Liver (tissue), 9 donors: ENCODE measurements around the gene SCN10A. TPM values are rescaled to one million over a fixed set of nuclear protein-coding genes. Genes with fewer than 3 reads are reported as not detected.

Experiments used
- DNase-seq: peaks from one replicate; pipeline ENCODE4 v3.0.0-alpha.2; 2017; ENCODE audit warnings: low spot score
- H3K27ac ChIP-seq, 2 donors: one replicate each; pipeline ENCODE4 v1.7.0; 2013; ENCODE audit warnings: inconsistent platforms in 2 of 2, low read length in 2 of 2, control low read depth in 1 of 2, low read depth in 1 of 2, mild to moderate bottlenecking in 1 of 2
- H3K27me3 ChIP-seq, 4 donors: one replicate each; pipeline versions ENCODE4 v1.6.1 to v1.7.0; 2013; ENCODE audit warnings: low read length in 3 of 4, inconsistent platforms in 1 of 4, mild to moderate bottlenecking in 1 of 4, moderate library complexity in 1 of 4; ENCODE audit not compliant: control insufficient read depth in 4 of 4, insufficient read depth in 4 of 4
- H3K36me3 ChIP-seq, 4 donors: one replicate each; pipeline versions ENCODE4 v1.6.1 to v1.7.0; 2013; ENCODE audit warnings: low read length in 3 of 4, mild to moderate bottlenecking in 3 of 4, low read depth in 1 of 4, moderate library complexity in 1 of 4; ENCODE audit not compliant: control insufficient read depth in 4 of 4, insufficient read depth in 3 of 4
- H3K4me1 ChIP-seq, 4 donors: one replicate each; pipeline versions ENCODE4 v1.6.1 to v1.7.0; 2013; ENCODE audit warnings: low read length in 3 of 4, mild to moderate bottlenecking in 3 of 4, moderate library complexity in 1 of 4; ENCODE audit not compliant: control insufficient read depth in 4 of 4, insufficient read depth in 4 of 4
- H3K4me3 ChIP-seq, 3 donors: one replicate each; pipeline versions ENCODE4 v1.6.1 to v1.7.0; 2013; ENCODE audit warnings: low read length in 3 of 3, control low read depth in 1 of 3, low read depth in 1 of 3, mild to moderate bottlenecking in 1 of 3
- H3K9ac ChIP-seq, 2 donors: one replicate each; pipeline ENCODE4 v1.7.0; 2013; ENCODE audit warnings: low read length in 2 of 2, mild to moderate bottlenecking in 2 of 2, moderate library complexity in 2 of 2, control low read depth in 1 of 2, low read depth in 1 of 2
- H3K9me3 ChIP-seq, 4 donors: one replicate each; pipeline versions ENCODE4 v1.6.1 to v1.7.0; 2013; ENCODE audit warnings: low read length in 3 of 4; ENCODE audit not compliant: control insufficient read depth in 4 of 4
- EGR1 ChIP-seq, 2 donors: IDR thresholded peaks; 2 replicates each; pipeline ENCODE4 v1.6.1; 2016 to 2018; ENCODE audit warnings: antibody characterized with exemption in 2 of 2, low read depth in 2 of 2
- FOXA1 ChIP-seq: IDR thresholded peaks from 2 replicates; pipeline ENCODE4 v1.6.1; 2016; ENCODE audit warnings: antibody characterized with exemption
- HNF4A ChIP-seq, 2 donors: conservative IDR thresholded peaks; 2 replicates each; pipeline ENCODE4 v1.6.1; 2016; ENCODE audit warnings: antibody characterized with exemption in 2 of 2, mild to moderate bottlenecking in 2 of 2
- HNF4G ChIP-seq: IDR thresholded peaks from 2 replicates; pipeline ENCODE4 v1.6.1; 2016; ENCODE audit warnings: antibody characterized with exemption
- RAD21 ChIP-seq, 2 donors: IDR thresholded peaks; 2 replicates each; pipeline ENCODE4 v1.6.1; 2016; ENCODE audit warnings: antibody characterized with exemption in 2 of 2, mild to moderate bottlenecking in 2 of 2
- RXRA ChIP-seq, 2 donors: IDR thresholded peaks; 2 replicates each; pipeline ENCODE4 v1.6.1; 2017 to 2018; ENCODE audit warnings: antibody characterized with exemption in 2 of 2, mild to moderate bottlenecking in 1 of 2
- YY1 ChIP-seq: IDR thresholded peaks from 2 replicates; pipeline ENCODE4 v1.6.1; 2016; ENCODE audit warnings: antibody characterized with exemption, mild to moderate bottlenecking
- ZBTB33 ChIP-seq: IDR thresholded peaks from 2 replicates; pipeline ENCODE4 v1.6.1; 2016; ENCODE audit warnings: antibody characterized with exemption
- WGBS: extraction: QIAGEN DNeasy Blood & Tissue Kit; methylation state at CpG from one replicate; pipeline ENCODE4 v1.1.7; 2013; 5-methylcytosine and 5-hydroxymethylcytosine counted together
- polyA plus RNA-seq, 2 donors: library from polyadenylated mRNA; stranded (reverse) in 1 of 2; unstranded in 1 of 2; fragments of 200-250 nt in 1 of 2; fragments of >200 nt in 1 of 2; fragmentation: Nextera tagmentation in 1 of 2; extraction: Ambion mirVana in 1 of 2; gene quantifications; one replicate each; pipeline versions ENCODE4 v1.2.1 to v1.2.3, GENCODE V29; 2013 to 2015
- total RNA-seq, 2 donors: library from RNA; depleted of rRNA; stranded (reverse); fragments of >200 nt; gene quantifications; one replicate each; pipeline ENCODE4 v1.2.3, GENCODE V29; 2014
- TF ChIP-seq, protein P1 (sequence below): IDR thresholded peaks from 2 replicates; pipeline ENCODE4 v1.6.1; 2016; ENCODE audit warnings: antibody characterized with exemption, mild to moderate bottlenecking
- TF ChIP-seq, protein P2 (sequence below): IDR thresholded peaks from 2 replicates; pipeline ENCODE4 v1.6.1; 2016; ENCODE audit warnings: antibody characterized with exemption
- donor health status: healthy.
- donor health status: healthy.
- donor health status: healthy.
- donor health status: healthy.
- donor health status: healthy.

SCN10A gene
- total and polyA plus RNA-seq, 4 donors = under 0.01 TPM; not detected in 3

DNA sequence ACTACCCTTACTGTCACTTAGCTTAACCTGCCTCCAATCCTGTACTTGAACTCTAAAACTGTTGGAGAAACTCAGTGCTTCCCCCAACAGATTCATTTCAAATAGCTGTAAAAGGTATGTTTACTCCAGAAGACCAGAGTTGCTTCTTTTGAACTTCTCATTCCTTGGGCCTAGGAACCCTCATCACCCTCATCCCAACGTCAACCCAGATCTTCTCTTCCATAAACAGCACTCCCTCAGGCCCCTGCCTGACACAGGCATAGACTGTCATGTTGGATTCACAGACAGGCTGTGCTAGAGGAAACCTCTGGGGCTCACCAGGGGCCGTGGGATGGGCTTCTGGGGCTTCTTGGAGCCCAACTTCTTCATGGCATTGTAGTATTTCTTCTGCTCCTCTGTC lies 109.1 kb downstream of the SCN10A start:
- no peaks in the 10 kb centered on the region for H3K9me3 ChIP-seq
- no peaks in the 10 kb centered on the region for H3K36me3 ChIP-seq
- H3K27ac ChIP-seq = no peak overlapping the region
- no peak overlapping the region for H3K4me3 ChIP-seq
- H3K4me1 ChIP-seq = no peaks in the 10 kb centered on the region
- WGBS = 59% methylated on average over 2 of the region's 2 CpGs
- DNase-seq = no peak
- H3K9ac ChIP-seq = no peak overlapping the region
- peaks cover 0 to 5% (median 0%) of the 10 kb centered on the region in 4 donors for H3K27me3 ChIP-seq
- no peak for TF ChIP-seq YY1
- no peak for TF ChIP-seq EGR1 (IDR thresholded peaks at IDR 0.05; ENCODE audit: low read depth in 2 of 2)
- no peak for TF ChIP-seq HNF4G

- Histone ChIP-seq H3K9me3 (no peaks in the 10 kb centered on the region), H3K27me3 (no peaks in the 10 kb centered on the region), H3K4me1 (no peaks in the 10 kb centered on the region), H3K4me3 (no peak overlapping the region), H3K9ac (no peak overlapping the region), H3K27ac (no peak overlapping the region), H3K36me3 (no peaks in the 10 kb centered on the region)
- WGBS = 73% methylated on average over 3 of the region's 3 CpGs
- no peak for TF ChIP-seq ZBTB33
- no peak for TF ChIP-seq FOXA1
- no peak for DNase-seq
These were observed 113.8 kb downstream of the SCN10A start for GRCh38 chr3:38702231-38702630.

- TF ChIP-seq RAD21 (IDR thresholded peaks at IDR 0.05) (no peak), HNF4A (conservative IDR thresholded peaks at IDR 0.05) (no peak), HNF4G (no peak), RXRA (IDR thresholded peaks at IDR 0.05) (no peak), ZBTB33 (no peak), FOXA1 (no peak), YY1 (no peak)
- TF ChIP-seq, protein P1, sequence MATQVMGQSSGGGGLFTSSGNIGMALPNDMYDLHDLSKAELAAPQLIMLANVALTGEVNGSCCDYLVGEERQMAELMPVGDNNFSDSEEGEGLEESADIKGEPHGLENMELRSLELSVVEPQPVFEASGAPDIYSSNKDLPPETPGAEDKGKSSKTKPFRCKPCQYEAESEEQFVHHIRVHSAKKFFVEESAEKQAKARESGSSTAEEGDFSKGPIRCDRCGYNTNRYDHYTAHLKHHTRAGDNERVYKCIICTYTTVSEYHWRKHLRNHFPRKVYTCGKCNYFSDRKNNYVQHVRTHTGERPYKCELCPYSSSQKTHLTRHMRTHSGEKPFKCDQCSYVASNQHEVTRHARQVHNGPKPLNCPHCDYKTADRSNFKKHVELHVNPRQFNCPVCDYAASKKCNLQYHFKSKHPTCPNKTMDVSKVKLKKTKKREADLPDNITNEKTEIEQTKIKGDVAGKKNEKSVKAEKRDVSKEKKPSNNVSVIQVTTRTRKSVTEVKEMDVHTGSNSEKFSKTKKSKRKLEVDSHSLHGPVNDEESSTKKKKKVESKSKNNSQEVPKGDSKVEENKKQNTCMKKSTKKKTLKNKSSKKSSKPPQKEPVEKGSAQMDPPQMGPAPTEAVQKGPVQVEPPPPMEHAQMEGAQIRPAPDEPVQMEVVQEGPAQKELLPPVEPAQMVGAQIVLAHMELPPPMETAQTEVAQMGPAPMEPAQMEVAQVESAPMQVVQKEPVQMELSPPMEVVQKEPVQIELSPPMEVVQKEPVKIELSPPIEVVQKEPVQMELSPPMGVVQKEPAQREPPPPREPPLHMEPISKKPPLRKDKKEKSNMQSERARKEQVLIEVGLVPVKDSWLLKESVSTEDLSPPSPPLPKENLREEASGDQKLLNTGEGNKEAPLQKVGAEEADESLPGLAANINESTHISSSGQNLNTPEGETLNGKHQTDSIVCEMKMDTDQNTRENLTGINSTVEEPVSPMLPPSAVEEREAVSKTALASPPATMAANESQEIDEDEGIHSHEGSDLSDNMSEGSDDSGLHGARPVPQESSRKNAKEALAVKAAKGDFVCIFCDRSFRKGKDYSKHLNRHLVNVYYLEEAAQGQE = no peak
- TF ChIP-seq, protein P2, sequence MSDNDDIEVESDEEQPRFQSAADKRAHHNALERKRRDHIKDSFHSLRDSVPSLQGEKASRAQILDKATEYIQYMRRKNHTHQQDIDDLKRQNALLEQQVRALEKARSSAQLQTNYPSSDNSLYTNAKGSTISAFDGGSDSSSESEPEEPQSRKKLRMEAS = no peak
- no peaks in the 10 kb centered on the region for H3K27me3 ChIP-seq
- H3K36me3 ChIP-seq = no peaks in the 10 kb centered on the region
- no peaks in the 10 kb centered on the region for H3K9me3 ChIP-seq
- 83% methylated on average over 5 of the region's 5 CpGs for WGBS
- H3K4me1 ChIP-seq = no peaks in the 10 kb centered on the region
- no peak for DNase-seq
- H3K9ac ChIP-seq = no peak overlapping the region
- no peak overlapping the region for H3K4me3 ChIP-seq
- H3K27ac ChIP-seq = no peak overlapping the region
These were observed 117.3 kb downstream of the SCN10A start for GRCh38 chr3:38698760-38699159.
